Trophoblast cell (in vitro differentiated cells and primary cell): ENCODE results near the gene MMP24OS.

Experiments
- DNase-seq, 2 donors: peaks; one replicate each; pipeline ENCODE4 v3.0.0-alpha.2; 2016
- H2AFZ ChIP-seq: 2 replicates; pipeline ENCODE4 v1.6.1; 2013; ENCODE audit warnings: low read length, moderate library complexity, mild to moderate bottlenecking; ENCODE audit not compliant: insufficient read depth, poor library complexity
- H2AK5ac ChIP-seq: 2 replicates; pipeline ENCODE4 v1.6.1; 2013; ENCODE audit warnings: mild to moderate bottlenecking, low read length
- H2BK120ac ChIP-seq: 2 replicates; pipeline ENCODE4 v1.6.1; 2013; ENCODE audit warnings: low read length, mild to moderate bottlenecking, moderate library complexity; ENCODE audit not compliant: insufficient read depth, poor library complexity
- H2BK12ac ChIP-seq: 2 replicates; pipeline ENCODE4 v1.6.1; 2013; ENCODE audit warnings: mild to moderate bottlenecking, low read length, moderate library complexity
- H2BK5ac ChIP-seq: 2 replicates; pipeline ENCODE4 v1.6.1; 2013; ENCODE audit warnings: low read length, low read depth, moderate library complexity, mild to moderate bottlenecking; ENCODE audit not compliant: poor library complexity
- H3K14ac ChIP-seq: 2 replicates; pipeline ENCODE4 v1.6.1; 2013; ENCODE audit warnings: mild to moderate bottlenecking, low read length
- H3K18ac ChIP-seq: 2 replicates; pipeline ENCODE4 v1.6.1; 2013; ENCODE audit warnings: mild to moderate bottlenecking, low read length
- H3K23ac ChIP-seq: 2 replicates; pipeline ENCODE4 v1.6.1; 2013; ENCODE audit warnings: low read length
- H3K27ac ChIP-seq: 2 replicates; pipeline ENCODE4 v1.5.1; 2013; ENCODE audit warnings: low read depth, mild to moderate bottlenecking, inconsistent platforms, low read length, moderate library complexity
- H3K27me3 ChIP-seq: 2 replicates; pipeline ENCODE4 v1.6.1; 2013; ENCODE audit warnings: inconsistent platforms, mild to moderate bottlenecking, low read length, moderate library complexity; ENCODE audit not compliant: insufficient read depth
- H3K36me3 ChIP-seq, 2 experiments: 1 replicate in 1 of 2; 2 replicates in 1 of 2; pipeline ENCODE4 v1.6.1; 2013; ENCODE audit warnings: low read length in 2 of 2, mild to moderate bottlenecking in 2 of 2, moderate library complexity in 1 of 2; ENCODE audit not compliant: insufficient read depth in 2 of 2, control insufficient read depth in 1 of 2
- H3K4ac ChIP-seq: 2 replicates; pipeline ENCODE4 v1.6.1; 2013; ENCODE audit warnings: low read depth, mild to moderate bottlenecking, low read length, moderate library complexity
- H3K4me1 ChIP-seq, 2 experiments: 1 replicate in 1 of 2; 2 replicates in 1 of 2; pipeline ENCODE4 v1.6.1; 2013; ENCODE audit warnings: low read length in 2 of 2, mild to moderate bottlenecking in 2 of 2, moderate library complexity in 1 of 2; ENCODE audit not compliant: insufficient read depth in 2 of 2, control insufficient read depth in 1 of 2
- H3K4me2 ChIP-seq: 2 replicates; pipeline ENCODE4 v1.6.1; 2013; ENCODE audit warnings: inconsistent platforms, mild to moderate bottlenecking, low read length, moderate library complexity
- H3K4me3 ChIP-seq: 2 replicates; pipeline ENCODE4 v1.5.1; 2013; ENCODE audit warnings: mild to moderate bottlenecking, low read depth, low read length, inconsistent platforms
- H3K79me1 ChIP-seq: one replicate; pipeline ENCODE4 v1.6.1; 2013; ENCODE audit warnings: low read length
- H3K79me2 ChIP-seq: 2 replicates; pipeline ENCODE4 v1.6.1; 2013; ENCODE audit warnings: low read length, mild to moderate bottlenecking; ENCODE audit not compliant: control insufficient read depth, insufficient read depth, poor library complexity
- H3K9ac ChIP-seq: 2 replicates; pipeline ENCODE4 v1.6.1; 2013; ENCODE audit warnings: mild to moderate bottlenecking, low read length
- H3K9me3 ChIP-seq: 2 replicates; pipeline ENCODE4 v1.6.1; 2013; ENCODE audit warnings: low read depth, mild to moderate bottlenecking, control low read depth, inconsistent platforms, low read length; ENCODE audit not compliant: insufficient read depth
- H4K12ac ChIP-seq: 2 replicates; pipeline ENCODE4 v1.6.1; 2013; ENCODE audit warnings: low read depth, mild to moderate bottlenecking, low read length, moderate library complexity
- H4K8ac ChIP-seq: 2 replicates; pipeline ENCODE4 v1.6.1; 2013; ENCODE audit warnings: low read depth, mild to moderate bottlenecking, low read length, moderate library complexity
- H4K91ac ChIP-seq: one replicate; pipeline ENCODE4 v1.6.1; 2013; ENCODE audit warnings: low read depth, mild to moderate bottlenecking, low read length, moderate library complexity
- WGBS: extraction: QIAGEN DNeasy Blood & Tissue Kit; methylation state at CpG from one replicate; pipeline ENCODE4 v1.1.7; 2013; ENCODE audit warnings: missing lambda C conversion rate; ENCODE audit not compliant: insufficient read length, insufficient coverage; ENCODE audit errors: extremely low coverage; 5-methylcytosine and 5-hydroxymethylcytosine counted together

The MMP24OS gene

GRCh38 chr20:35297155-35297554 lies 19.2 kb upstream of the MMP24OS start:
- DNase-seq: no peak
- H2BK5ac ChIP-seq: no peak overlapping the region
- no CpG with 5 or more reads among the region's 8 CpGs for WGBS

GRCh38 chr20:35296101-35296554 lies 18.2 kb upstream of the MMP24OS start:
- Histone ChIP-seq H3K18ac (no peak overlapping the region), H3K4me2 (no peak overlapping the region), H2AK5ac (no peak overlapping the region), H4K8ac (no peak overlapping the region), H3K4me1 (peaks cover 9 to 10% of the 10 kb centered on the region in 2 experiments), H3K27ac (no peak overlapping the region), H3K23ac (no peak overlapping the region), H2BK5ac (no peak overlapping the region), H2BK12ac (no peak overlapping the region), H4K12ac (no peak overlapping the region), H3K9me3 (peaks cover 5% of the 10 kb centered on the region), H3K27me3 (no peaks in the 10 kb centered on the region), H3K14ac (no peak overlapping the region), H2BK120ac (no peak overlapping the region), H3K4me3 (no peak overlapping the region), H3K79me1 (no peaks in the 10 kb centered on the region), H2AFZ (no peak overlapping the region), H4K91ac (no peak overlapping the region), H3K36me3 (no peaks in the 10 kb centered on the region), H3K9ac (no peak overlapping the region), H3K79me2 (no peaks in the 10 kb centered on the region), H3K4ac (no peak overlapping the region)
- no CpG with 5 or more reads among the region's 9 CpGs for WGBS
- DNase-seq: no peak

More at GRCh38 chr20:35297155-35297554, 19.2 kb upstream of the MMP24OS start:
- Histone ChIP-seq H2BK12ac (no peak overlapping the region), H3K36me3 (no peaks in the 10 kb centered on the region), H3K79me2 (no peaks in the 10 kb centered on the region), H3K4me3 (no peak overlapping the region), H4K12ac (no peak overlapping the region), H2AK5ac (no peak overlapping the region), H4K8ac (no peak overlapping the region), H2BK120ac (no peak overlapping the region), H3K4me1 (peaks cover 9 to 10% of the 10 kb centered on the region in 2 experiments), H2AFZ (no peak overlapping the region), H4K91ac (no peak overlapping the region), H3K79me1 (no peaks in the 10 kb centered on the region), H3K23ac (no peak overlapping the region), H3K4ac (no peak overlapping the region), H3K4me2 (no peak overlapping the region), H3K9ac (no peak overlapping the region), H3K14ac (no peak overlapping the region), H3K27ac (no peak overlapping the region), H3K27me3 (no peaks in the 10 kb centered on the region), H3K9me3 (peaks cover 5% of the 10 kb centered on the region), H3K18ac (no peak overlapping the region)

- Histone ChIP-seq H3K4me2 (no peak overlapping the region), H3K9me3 (peaks cover 5% of the 10 kb centered on the region), H3K18ac (no peak overlapping the region), H4K12ac (no peak overlapping the region), H3K27ac (no peak overlapping the region), H2BK12ac (no peak overlapping the region), H3K4ac (no peak overlapping the region), H2AK5ac (no peak overlapping the region), H2AFZ (no peak overlapping the region), H3K27me3 (no peaks in the 10 kb centered on the region), H3K14ac (no peak overlapping the region), H3K4me3 (no peak overlapping the region), H3K4me1 (peaks cover 9 to 10% of the 10 kb centered on the region in 2 experiments), H3K36me3 (no peaks in the 10 kb centered on the region), H2BK120ac (no peak overlapping the region), H4K8ac (no peak overlapping the region), H3K23ac (no peak overlapping the region), H3K79me1 (no peaks in the 10 kb centered on the region), H3K79me2 (no peaks in the 10 kb centered on the region), H3K9ac (no peak overlapping the region), H2BK5ac (no peak overlapping the region), H4K91ac (no peak overlapping the region)
- WGBS: no CpG with 5 or more reads among the region's 8 CpGs
- no peak for DNase-seq
Measured at GRCh38 chr20:35295674-35296073, 17.8 kb upstream of the MMP24OS start.

GRCh38 chr20:35295058-35295457 lies 17.1 kb upstream of the MMP24OS start:
- Histone ChIP-seq H2BK5ac (no peak overlapping the region), H3K4me1 (peaks cover 9 to 10% of the 10 kb centered on the region in 2 experiments)
- no CpG with 5 or more reads among the region's 8 CpGs for WGBS

More at GRCh38 chr20:35295058-35295457, 17.1 kb upstream of the MMP24OS start:
- no peak overlapping the region for H3K14ac ChIP-seq
- H3K36me3 ChIP-seq: no peaks in the 10 kb centered on the region
- H2AK5ac ChIP-seq: no peak overlapping the region
- no peak overlapping the region for H2BK120ac ChIP-seq
- no peak overlapping the region for H3K27ac ChIP-seq
- H3K9ac ChIP-seq: no peak overlapping the region
- no peaks in the 10 kb centered on the region for H3K79me1 ChIP-seq
- H3K23ac ChIP-seq: no peak overlapping the region
- H3K9me3 ChIP-seq: peaks cover 5% of the 10 kb centered on the region
- H3K4me2 ChIP-seq: no peak overlapping the region
- H2AFZ ChIP-seq: no peak overlapping the region
- H4K8ac ChIP-seq: no peak overlapping the region
- no peak overlapping the region for H3K18ac ChIP-seq
- no peak overlapping the region for H4K12ac ChIP-seq
- no peak overlapping the region for H3K4me3 ChIP-seq
- no peaks in the 10 kb centered on the region for H3K79me2 ChIP-seq
- H3K27me3 ChIP-seq: no peaks in the 10 kb centered on the region
- no peak overlapping the region for H4K91ac ChIP-seq
- no peak overlapping the region for H3K4ac ChIP-seq
- no peak overlapping the region for H2BK12ac ChIP-seq
- no peak for DNase-seq
